Epithelial cell of esophagus (primary cell): ENCODE data around the gene MORN1.
A peak's percentile ranks its signal among the peaks of the same experiment; 100 is the strongest.

Source experiments
- DNase-seq: peaks from one replicate; pipeline ENCODE4 v3.0.0; 2010; ENCODE audit warnings: low read depth
- H3K4me3 ChIP-seq: 2 replicates; pipeline ENCODE4 v1.5.1; 2011; ENCODE audit warnings: mild to moderate bottlenecking, low read length, control low read depth
- CTCF ChIP-seq: IDR thresholded peaks from 2 replicates; pipeline ENCODE4 v1.5.1; 2011; ENCODE audit warnings: low read depth, mild to moderate bottlenecking, low read length, control low read depth, inconsistent platforms; ENCODE audit not compliant: insufficient read depth; ENCODE audit errors: missing control alignments

Gene MORN1

DNA sequence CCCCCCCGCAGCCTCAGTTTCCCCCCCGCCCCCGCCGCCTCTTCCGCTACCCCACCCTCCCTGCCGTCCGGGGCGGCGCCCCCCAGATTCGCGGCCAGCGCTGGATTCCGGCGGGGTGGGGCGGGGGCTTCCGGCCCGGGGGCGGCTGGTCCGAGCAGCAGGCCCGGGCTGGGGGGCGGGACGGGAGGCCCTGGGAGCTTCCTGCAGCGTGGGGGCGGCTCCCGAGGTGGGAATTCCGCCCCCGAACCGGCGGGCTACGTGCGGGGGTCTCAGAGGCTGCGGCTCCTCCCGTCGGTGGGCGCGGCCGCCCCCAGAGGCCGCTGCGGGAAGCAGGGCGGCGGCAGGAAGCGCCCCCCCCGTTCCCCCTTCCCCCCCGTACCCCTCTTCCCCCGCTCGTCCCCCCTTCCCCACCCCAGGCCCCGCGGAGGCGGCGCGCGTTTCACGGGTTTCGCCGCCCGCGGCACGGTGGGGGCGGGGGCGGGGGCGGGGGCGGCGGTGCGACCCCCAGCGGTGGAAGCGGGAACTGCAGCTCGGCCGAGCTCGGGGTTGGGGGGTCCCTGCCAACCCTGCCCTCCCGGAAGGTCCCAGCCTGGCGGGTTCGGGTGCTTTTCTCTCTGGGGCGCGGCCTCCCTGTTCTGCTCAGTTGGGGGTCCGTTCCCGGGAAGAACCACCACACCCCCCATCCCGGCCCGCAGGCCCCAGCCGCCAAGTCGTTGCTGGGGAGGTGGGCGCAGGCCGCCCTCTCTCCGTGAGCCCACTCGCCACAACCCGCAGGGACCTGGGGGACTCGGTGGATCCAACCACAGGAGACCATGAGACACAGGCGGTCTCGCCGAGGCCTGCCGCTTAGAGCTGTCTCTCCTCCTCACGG is 76.3 kb downstream of the MORN1 start:
- H3K4me3 ChIP-seq: peak overlapping the region; percentile 35
- TF ChIP-seq CTCF: peak; percentile 52
- DNase-seq: no peak

DNA sequence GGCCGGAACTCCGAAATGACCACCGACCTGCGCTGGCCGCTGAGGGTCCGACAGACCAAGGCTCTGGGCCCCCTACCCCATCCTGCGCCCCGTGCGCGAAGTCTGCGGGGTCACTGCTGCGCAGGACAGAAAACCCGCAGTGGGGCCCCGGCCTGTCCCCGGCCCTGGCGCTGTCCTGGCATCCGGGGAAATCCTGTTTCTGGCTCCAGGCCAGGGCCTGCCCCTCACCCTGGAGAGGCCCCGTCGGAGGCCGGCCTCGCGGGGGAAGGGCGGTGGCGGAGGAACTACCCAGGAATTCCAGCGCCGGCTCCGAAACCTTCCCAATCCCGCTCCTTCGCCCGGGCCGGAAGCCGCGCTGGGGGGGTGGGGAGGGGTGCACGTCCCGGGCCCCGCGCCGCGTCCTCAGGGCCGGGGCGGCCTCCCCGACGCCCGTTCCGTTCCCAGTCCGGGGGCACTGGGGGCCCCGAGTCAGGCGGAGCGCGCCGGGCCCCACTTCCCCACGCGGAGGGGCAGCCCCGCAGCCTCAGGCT is 77.0 kb downstream of the MORN1 start:
- no peak for TF ChIP-seq CTCF
- no peak overlapping the region for H3K4me3 ChIP-seq
- DNase-seq: peak; percentile 30

- TF ChIP-seq CTCF: no peak
- no peak for DNase-seq
- no peak overlapping the region for H3K4me3 ChIP-seq
Observed at GRCh38 chr1:2313651-2314261, 77.6 kb downstream of the MORN1 start.

- DNase-seq: no peak
- no peak for TF ChIP-seq CTCF
- H3K4me3 ChIP-seq: no peak overlapping the region
Observed at GRCh38 chr1:2312515-2313301, 78.6 kb downstream of the MORN1 start.

- no peak overlapping the region for H3K4me3 ChIP-seq
- DNase-seq: no peak
- TF ChIP-seq CTCF: no peak
Observed at GRCh38 chr1:2312160-2312514, 79.2 kb downstream of the MORN1 start.

DNA sequence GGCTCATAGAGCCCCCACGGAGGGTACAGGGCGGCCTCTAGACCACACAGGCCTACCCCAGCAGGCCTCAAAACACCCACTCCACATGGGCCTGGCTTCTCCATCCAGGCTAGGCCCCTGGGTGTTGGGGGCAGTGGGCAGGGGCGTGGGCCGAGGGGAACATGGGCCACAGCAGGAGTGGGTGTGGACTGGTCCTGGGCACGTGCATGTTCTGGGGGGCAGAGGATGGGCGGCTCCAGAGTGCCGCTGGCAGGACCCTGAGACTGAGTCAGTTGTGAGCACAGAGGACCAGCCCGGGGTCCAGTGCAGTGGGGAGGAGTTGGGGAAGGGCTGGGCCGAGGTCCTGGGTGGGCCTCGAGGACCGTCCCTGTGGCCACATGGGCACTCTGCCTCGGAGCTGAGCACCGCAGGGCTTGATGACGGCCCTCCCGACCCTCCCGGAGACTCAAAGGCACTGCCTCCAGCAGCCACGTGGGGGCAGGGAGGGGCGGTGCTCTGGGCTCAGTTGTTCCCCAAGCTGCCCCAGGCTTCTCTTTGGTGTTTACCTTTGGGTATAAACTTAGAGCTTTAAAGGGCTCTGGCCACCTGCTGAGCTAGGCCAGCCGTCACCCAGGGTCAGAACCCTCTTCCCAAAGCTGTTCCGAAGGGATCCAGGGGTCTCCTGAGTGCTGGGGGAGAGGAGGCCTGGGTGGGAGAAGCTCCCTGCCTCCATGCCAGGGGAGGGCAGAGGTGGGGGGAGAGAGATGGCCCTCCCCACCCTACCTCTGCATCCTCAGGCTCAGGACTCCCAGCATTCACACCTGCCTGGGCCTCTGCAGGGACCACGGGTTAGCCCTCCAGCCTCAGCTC is 79.9 kb downstream of the MORN1 start:
- DNase-seq: peak; percentile 43
- TF ChIP-seq CTCF: peak; percentile 53
- no peak overlapping the region for H3K4me3 ChIP-seq
